Stimulated activated CD8-positive, alpha-beta memory T cell treated with anti-CD3 and anti-CD28 coated beads, Interleukin-7, amount 100 ng/mL, for 1 hour (primary cell): ENCODE data around the gene TEAD1.

ENCODE experiments used
- DNase-seq, 2 donors: peaks; one replicate each; pipeline ENCODE4 v3.0.0-alpha.2; 2020; ENCODE audit warnings: low read depth in 2 of 2

Gene TEAD1

DNA sequence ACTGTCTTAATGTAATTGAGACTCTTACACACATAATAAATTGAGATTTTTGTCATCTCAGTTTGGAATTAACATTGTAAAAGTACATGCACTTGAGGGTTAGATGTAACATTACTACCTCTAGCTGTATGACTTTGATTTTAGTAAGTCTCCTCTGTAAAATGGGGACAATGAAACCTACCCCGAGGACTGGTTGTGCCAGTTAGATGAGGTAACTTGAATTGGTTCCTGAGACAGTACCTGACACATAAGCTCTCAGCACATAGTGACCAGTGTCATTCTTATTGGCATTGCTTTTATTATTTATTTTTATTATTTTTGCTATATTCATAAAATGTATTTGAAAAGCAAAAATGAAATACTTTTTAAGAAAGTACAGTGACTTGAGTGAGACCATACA lies 114.8 kb downstream of the TEAD1 start:
- DNase-seq: no peak

DNA sequence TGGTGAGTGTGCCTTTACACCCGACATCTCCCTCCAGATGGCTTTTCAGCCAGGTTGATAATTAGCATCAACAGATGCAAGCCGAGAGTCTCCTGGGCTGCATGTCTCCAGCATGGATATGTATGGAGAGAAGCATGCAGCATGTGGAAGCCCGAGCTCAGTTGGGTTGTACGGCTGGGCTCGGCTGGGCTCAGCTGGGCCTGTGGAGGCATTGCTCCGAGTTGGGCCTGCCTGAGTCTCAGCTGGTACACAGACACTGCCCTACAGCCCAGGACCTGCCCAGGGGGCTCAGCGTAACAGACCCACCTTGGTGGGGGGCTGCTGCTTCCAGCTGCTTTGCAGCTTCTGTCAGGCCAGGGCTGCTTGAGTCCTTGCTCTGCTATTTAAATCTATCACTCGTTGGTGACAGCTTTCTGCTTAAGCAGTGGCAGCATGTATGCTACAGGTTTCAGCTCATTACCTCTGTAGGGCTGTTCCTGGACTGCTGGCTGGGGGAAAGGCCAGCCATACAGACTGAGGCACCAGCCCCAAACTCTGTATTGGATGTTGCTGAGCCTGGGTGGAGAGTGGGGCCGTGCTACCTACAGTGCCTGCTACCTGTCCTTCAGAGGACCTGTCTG lies 115.5 kb downstream of the TEAD1 start:
- no peak for DNase-seq

DNA sequence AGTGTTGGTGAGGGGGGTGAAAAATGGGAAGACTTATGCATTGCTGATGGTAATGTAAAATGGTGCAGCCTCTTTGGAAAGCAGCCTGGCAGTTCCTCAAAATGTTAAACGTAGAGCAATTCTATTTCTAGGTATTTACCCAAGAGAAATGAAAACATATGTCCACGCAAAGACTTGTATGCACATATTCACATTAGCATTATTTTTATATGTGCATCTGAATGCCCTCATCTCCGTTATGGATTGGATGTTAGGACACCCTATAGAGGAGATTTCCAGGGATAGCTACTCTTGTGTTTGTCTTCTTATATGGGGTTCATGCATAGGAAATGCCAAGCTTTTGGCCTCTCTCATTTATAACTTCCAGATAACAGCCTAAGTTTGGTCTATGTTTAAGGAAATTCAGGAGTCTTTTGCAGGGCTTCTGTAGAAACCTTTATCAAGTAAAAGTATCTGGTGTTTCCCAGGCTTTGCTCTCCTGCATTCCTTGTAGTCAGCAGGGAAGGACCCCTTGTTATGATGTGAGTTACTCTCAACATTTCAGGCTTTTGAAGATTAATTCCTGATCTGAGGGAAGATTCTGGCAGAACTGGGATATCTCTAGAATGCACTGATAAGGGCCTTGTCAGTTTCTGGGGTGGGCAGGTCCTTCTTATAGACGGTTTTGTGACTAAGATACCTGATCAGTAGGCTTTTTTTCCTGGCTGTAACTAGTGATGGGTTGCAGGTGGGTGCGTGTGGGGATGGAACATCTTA lies 116.8 kb downstream of the TEAD1 start:
- DNase-seq: no peak

DNA sequence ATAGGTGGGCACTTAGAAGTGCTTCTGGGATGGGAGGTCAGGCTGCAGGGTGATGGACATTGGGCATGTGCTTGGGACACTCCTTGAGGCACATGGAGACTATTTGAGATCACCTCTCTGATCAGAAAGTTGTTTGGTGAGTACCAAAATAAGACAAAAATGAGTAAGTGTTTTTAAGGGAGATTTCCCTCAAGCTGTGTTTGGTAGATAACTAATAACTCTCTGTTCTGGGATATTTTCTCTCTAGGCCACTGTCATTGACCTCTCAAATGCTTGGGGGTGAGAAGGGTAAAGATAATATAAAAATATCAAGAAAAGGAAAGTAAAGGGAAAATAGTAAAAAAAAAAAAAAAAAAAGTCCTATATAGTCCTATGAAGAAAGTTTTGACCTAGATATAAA lies 117.8 kb downstream of the TEAD1 start:
- DNase-seq: no peak

DNA sequence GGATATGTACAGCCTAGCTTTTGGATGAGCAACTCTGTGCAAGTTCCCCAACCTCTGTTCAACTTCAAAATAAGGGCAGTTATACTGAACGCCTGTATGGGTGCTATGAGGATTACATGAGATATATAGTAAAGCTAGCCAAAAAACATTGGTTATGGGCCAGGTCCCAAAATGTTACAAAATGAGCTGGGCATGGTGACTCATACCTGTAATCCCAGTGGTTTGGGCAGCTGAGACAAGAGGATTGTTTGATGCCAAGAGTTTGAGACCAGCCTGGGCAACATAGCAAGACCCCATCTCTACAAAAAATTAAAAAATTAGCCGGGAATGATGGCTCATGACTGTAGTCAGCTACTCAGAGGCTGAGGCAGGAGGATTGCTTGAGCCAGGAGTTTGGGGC lies 118.4 kb downstream of the TEAD1 start:
- DNase-seq: no peak

DNA sequence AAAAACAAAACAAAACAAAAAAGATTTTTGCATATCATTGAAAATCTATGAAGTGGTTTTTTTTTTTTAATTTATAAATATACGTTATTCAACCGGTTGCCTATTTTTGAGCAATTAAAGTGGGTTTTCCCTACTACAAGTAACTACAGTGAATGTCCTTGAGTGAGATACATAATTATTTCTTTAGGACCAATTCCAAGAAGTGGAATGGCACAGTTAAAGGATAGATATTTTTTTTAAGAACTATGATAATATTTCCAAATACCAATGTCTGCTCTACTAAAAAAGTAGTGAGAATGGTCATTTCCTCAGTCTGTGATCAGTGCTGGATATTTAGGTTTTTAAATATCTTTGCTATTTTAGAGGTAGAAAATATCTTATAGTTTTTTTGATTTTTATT lies 118.8 kb downstream of the TEAD1 start:
- no peak for DNase-seq

DNA sequence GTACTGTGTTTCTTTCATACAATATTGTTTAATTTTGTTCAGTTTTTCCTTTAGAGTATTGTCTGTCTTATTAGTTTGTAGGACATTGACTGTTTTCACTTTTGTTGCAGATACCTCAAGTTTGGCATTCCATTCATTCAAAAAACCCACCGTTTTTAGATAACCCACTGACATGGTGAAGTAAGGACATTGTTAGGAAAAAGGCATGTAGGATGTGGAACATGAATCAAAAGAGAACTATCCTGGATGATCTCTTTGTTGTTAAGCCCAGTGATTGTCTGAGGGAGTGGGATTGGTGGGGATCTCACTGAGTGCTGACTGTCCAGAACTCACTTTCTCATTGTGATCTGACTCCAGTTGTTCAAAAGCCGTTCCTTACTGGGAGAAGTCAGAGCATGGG lies 119.3 kb downstream of the TEAD1 start:
- no peak for DNase-seq

DNA sequence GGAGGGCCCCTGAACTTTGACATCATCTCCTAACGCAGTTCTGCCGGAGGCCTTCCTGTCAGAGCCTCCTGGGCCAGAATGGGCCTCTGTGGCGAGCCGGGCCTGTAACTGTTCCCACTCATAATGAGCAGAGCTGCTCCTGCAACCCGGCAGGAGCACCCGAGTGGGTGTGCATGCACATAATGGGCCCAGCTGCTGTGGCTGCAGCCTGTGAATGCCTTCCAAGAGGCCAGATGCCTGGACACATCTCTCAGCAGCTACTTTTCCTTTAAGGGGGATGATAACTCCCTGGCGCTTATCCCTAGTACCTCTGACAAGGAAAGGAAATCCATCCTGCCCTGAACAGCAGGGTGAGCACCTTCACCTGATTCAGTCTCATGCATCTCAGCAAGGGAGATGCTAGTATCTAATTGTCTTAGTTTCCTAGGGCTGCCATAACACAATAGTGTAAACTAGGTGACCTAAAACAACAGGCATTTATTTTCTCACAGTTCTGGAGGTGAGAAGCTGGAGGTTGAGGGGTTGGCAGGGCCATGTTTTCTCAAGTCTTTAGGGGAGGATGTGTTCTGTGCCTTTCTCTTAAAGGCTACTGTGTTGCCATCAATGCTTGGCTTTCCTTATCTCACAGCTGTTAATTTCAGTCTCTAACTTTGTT lies 120.5 kb downstream of the TEAD1 start:
- no peak for DNase-seq

DNA sequence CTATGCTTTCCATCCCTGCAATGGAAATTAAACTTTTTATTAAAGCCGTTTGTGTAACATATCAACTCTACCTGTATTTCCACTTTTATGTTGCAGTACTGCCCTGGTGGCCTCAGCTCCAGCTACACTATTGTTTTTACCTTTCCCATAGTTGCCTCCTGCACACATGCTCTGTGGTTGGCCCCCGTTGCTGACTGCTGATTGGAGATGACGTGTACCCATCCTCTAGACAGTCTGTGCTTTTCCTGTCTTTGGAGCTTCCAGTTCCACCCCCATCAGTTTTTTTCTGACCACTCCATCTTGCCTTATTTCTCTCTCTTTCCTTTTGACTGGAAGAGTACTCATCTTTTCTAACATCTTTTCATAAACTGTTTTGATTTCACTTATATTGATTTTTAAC lies 123.8 kb downstream of the TEAD1 start:
- DNase-seq: no peak

DNA sequence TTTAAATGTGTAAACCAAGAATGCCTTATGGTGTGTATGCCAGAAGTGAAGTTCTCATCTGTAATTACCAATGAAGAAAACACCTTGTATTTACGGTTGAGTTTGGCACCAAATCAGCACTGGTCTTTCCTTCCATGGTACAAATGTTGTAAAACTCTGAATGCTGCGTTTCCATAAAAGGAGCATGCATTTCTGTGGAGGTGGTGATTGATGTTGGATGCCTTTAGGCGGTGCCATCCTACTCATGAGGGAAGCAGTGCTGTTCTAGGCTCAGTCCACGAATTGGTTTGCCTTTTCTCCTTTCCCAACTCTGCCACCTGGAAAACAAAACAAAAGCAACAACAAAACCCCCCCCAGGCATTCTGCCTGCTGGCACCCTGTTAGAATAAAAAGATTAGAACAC lies 124.4 kb downstream of the TEAD1 start:
- DNase-seq: no peak

DNA sequence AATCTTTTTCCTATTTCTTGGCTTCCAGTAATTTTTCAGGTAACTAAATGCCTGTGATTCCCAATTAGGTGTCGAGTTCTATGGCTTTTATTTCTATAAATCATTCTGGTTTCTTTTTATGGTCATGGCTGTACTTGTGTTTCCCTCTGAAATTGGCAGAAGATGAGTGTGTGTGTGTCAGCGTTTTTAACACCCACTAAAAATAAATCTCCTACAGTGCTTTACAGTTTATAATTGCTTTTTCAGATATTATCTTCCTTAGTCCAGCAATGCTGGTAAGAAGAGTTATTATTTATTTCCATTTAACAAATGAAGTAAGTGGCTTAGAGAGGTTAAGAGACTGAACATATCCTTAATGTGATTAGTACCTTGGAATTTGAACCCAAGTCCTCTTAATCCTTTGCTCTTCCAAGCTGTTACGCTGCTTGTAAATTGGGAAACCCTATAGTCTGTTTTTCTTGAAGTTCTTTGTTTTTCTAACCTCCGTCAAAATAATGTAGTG lies 125.2 kb downstream of the TEAD1 start:
- DNase-seq: no peak

DNA sequence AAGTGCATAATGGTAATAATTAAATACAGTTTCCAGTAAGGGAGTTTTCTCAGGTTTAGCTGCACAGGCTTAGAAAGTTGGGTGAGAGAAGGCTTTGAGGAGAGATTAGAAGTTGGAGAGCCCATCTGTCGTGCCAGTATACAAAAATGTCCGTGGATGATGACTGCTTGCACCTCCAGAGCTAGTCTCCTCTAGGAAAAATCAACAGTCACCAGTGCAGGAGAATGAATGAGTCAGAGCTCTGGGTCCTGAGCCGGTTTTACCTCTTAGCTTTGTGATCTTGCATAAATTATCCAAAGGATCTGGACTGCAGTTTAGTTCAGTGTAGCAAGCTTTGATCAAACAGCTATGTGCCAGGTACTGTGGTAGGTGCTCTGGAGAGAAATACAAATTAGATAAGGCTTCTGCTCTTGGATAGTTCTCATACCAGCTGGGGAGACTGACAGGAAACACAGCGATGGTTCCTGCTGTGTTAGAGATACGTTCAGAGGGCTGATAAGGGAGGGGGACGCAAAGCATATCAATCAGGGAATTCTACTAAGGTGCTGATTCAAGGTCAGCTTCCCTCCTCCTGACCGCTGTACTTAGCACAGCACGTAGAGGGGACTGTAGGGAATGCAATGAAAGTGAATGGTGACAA lies 125.9 kb downstream of the TEAD1 start:
- DNase-seq: no peak

DNA sequence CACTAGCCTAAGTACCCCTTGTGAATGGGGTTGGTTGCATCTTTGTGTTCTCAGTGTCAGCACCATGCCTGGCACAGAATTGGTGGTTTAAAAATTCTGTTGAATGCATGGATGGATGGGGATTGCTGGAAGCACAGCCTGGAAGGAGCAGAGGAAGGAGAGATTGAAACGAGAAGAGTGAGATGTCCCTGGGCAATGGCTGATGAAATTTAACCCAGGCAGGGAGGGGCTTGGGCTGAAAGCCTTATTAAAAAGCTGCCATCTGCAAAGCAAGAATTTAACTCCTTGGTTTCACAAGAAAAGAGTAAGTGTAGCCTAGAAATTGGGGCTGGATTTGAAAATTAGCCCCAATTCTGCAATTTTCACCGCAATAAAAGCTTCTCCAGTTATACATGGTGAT lies 126.7 kb downstream of the TEAD1 start:
- no peak for DNase-seq

DNA sequence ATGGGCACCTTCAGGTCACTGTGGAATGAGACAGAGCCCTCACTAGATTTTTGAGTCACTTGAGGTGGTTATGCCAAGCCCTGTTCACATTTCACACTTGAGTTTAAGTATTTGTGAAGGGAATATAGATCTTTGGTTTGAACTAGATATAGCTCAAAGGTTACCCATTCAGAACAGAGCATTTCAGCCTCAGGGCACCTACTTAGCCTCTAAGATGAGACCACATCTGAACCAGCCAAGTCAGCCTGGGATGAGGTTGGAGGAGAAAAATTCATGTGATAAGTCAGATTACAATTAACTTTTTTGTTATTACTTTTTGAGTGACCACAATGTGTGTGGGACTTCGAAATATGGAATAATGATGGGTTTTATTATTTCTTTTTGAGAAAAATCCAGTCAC lies 127.8 kb downstream of the TEAD1 start:
- no peak for DNase-seq

DNA sequence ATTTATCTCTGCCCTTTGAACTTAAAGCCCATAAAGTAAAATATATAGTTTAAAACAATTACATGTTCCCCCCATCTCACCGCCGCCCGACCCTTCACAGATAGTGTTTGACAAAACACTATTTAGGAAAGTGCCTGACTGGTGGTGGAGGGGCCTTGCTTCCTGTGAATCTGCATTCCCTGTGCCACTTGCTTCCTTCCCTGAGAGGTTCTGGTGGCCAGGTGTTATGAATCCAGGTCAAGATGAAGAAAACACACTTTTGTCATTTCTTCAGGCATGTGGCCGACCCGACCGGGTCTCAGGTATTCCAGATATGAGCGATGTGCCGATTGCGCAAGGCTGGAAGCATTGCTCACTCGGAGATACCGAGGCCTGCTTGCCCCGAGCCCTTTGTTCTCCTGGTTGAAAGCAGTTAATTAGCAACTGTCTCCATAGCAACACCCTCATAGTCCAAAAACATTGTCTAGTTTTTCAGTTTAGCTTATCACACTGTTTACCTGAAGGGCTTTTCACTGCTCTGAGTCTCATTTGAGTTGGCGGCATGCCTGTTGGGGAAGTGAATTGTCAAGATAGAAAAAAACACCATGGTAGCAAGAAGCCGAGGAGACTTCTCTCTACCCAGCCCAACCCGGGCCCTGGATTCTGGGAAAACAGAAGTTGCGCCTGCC lies 128.3 kb downstream of the TEAD1 start:
- DNase-seq: no peak

DNA sequence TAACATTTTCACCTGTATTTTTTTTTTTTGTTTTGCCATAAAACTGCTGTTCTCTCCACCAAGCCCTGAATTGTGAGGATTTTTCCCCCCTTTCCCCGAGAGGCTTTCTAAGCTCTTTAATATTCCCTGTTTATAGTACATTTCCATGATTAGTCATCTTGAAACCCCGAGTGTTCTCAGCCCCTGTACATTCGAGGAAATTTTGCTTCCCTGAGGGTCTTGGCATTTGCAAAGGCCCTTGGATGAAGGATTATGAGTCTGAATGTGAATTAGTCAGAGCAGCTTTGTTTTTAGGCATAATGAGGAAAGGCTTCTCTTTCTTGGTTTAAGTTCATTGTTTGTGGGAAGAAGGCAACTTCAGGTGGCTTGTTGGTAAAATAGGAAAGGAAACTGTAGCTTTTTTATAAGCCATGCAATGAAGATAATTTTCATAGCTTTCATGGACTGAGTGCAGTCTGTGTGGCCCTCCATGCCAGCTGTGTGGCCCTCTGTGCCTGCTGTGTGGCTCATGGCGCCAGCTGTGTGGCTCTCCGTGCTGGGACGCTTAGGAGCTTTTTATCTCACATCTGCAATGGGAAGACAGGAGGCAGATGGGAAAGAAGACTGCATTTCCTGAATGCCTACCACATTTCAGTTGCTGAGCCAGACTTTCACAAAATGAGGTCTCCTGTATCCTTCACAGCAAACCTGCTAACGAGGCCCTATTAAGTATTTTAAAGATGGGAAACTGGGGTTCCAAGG lies 129.0 kb downstream of the TEAD1 start:
- DNase-seq: no peak

DNA sequence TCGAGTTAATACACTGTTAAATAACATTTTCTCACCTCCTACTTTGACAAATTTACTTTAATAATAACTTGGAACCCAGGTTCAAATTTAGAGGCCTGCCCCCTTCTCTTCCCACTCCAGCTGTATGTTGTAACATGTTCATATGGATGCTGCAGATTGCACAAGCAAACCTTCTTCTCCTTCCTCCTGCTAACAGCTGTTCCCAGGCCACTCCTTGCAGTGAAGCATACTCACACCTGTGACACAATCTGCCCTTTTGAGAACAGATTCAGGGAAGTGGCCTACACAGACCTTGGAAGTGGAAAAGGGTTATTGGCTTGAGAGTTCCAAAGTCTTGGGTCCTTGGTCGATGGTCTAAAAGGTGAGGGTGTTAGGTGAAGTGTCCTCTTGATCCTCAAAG lies 131.9 kb downstream of the TEAD1 start:
- DNase-seq: no peak

DNA sequence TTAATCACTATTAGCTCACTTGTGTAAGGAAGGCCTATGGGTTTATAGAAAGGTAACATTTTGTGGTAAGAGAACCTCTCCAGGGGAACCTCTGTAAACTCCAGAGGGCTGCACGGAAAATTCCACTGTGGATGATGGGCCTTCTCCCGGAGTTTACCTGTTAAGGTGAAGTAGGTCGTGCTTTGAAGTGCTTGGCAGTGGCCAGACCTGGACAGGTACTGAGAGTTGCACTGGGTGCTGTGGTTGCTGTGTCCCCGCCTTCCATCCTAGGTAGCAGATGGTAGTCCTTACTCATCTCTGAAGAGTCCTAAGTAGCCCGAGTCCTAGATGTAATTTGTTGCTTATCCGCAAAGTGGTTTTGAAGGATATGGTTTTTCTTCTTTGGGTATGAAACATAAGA lies 133.4 kb downstream of the TEAD1 start:
- DNase-seq: no peak

DNA sequence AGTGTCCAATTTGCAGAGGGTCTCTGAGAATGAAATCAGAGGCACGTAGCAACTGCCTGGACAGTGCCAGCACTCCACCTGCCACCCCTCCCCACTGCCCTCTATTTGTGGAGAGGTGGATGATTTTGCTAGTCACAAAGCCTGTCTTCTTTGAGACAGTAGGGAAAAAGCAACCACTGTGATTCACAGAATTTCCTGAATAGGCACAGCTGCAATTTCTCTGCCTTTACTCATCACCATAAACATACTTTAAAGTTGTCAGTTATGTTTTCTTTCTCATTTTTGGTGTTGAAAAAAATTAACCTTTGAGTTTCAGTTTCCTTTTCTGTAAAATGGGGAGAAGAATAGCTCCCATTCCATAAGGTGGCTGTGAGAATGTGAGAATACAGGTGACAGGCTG lies 134.3 kb downstream of the TEAD1 start:
- DNase-seq: no peak

DNA sequence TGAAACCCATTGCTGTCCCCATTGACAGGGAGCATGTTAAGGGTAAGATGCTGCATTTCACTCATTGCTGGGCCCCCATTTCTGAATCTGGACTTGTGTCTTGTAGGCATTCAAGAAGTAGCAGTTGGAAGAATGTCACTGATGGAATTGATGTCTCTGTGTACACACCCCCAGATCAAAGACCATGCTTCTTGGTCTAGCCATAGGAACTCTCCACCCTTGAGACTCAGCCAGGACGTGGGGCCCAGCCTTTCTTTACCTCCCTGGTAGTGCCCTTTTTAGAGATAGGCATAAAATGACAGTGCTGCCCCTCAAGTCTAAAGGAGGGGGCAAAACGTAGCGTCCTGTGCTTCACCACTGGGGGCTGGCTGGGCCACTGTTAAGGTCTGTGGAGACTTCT lies 135.1 kb downstream of the TEAD1 start:
- no peak for DNase-seq

DNA sequence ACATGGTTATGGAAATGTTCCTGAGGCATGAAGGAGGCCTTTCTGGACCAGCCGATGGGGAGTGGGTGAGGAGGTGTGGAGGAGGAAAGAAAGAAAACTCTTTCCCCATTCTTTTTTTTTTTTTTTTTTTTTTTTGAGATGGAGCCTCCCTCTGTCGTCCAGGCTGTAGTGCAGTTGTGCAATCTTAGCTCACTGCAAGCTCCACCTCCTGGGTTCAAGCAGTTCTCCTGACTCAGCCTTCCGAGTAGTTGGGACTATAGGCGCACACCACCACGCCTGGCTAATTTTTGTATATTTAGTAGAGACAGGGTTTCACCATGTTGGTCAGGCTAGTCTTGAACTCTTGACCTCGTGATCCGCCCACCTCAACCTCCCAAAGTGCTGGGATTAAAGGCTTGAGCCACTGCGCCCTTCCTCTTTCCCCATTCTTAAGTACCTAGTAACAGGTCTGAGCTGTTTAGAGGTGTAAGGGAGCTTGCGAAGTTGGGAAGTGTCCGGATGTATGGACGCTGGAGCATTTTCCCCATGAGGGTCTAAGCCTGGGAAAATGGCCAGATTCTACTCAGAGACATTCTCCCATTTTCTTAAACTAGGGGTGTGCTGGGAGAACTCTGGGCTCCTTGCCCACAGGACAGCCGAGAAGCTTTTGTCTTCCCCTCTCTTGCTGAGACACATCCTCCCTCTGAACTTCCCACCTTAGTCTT lies 135.8 kb downstream of the TEAD1 start:
- DNase-seq: no peak
